Bronchial epithelial cell (primary cell): ENCODE data around the gene LMAN2L. TPM values are rescaled to one million over a fixed set of nuclear protein-coding genes. Genes with fewer than 3 reads are reported as not detected.

Experiments used
- DNase-seq: peaks from one replicate; pipeline ENCODE4 v3.0.0-alpha.2; 2010; ENCODE audit warnings: low read depth
- FAIRE-seq: peaks from 2 replicates; lab custom pipeline; 2011; peaks lifted over from hg19 to GRCh38; lab: Jason Lieb, UNC
- H3K27me3 ChIP-seq: 2 replicates; pipeline ENCODE4 v1.5.1; 2011; ENCODE audit warnings: low read length; ENCODE audit not compliant: control insufficient read depth, insufficient read depth
- H3K36me3 ChIP-seq: 2 replicates; pipeline ENCODE4 v1.5.1; 2011; ENCODE audit warnings: low read length; ENCODE audit not compliant: control insufficient read depth, insufficient read depth
- H3K4me3 ChIP-seq: 2 replicates; pipeline ENCODE4 v1.5.1; 2011; ENCODE audit warnings: mild to moderate bottlenecking, low read depth, low read length, control low read depth
- total RNA-seq: library from RNA; depleted of rRNA; stranded (reverse); fragments of >200 nt; gene quantifications from 2 replicates; pipeline ENCODE4 v1.2.1, GENCODE V29; 2014
- TF ChIP-seq, protein P1 (sequence below): IDR thresholded peaks from 2 replicates; pipeline ENCODE4 v1.5.1; 2011; ENCODE audit warnings: mild to moderate bottlenecking, moderate library complexity, low read length, control low read depth, inconsistent platforms; ENCODE audit not compliant: insufficient read depth, severe bottlenecking

Gene LMAN2L
- total RNA-seq, 1 donor from 2014 or later = 15.3 TPM

DNA sequence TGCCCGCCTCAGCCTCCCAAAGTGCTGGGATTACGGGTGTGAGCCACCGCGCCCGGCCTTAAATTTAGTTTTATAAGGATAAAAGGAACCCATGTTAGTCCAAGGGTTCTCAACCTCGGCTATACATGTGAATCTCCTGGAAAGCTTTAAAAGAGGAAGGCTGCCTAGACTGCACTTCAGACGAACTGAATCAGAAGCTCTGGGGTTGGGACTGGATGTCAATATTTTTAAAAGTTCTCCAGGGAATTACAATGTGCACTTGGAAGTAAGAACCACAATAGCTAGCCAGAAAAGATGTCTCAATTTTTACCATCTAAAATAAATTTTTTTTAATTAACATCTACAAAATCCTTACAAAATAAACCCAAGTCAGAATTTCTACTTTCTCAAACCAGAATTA, 10.1 kb downstream of the LMAN2L start:
- H3K27me3 ChIP-seq = no peaks in the 10 kb centered on the region
- H3K4me3 ChIP-seq = no peak overlapping the region
- H3K36me3 ChIP-seq = peaks cover 10% of the 10 kb centered on the region
- FAIRE-seq = no peak
- TF ChIP-seq, protein P1, sequence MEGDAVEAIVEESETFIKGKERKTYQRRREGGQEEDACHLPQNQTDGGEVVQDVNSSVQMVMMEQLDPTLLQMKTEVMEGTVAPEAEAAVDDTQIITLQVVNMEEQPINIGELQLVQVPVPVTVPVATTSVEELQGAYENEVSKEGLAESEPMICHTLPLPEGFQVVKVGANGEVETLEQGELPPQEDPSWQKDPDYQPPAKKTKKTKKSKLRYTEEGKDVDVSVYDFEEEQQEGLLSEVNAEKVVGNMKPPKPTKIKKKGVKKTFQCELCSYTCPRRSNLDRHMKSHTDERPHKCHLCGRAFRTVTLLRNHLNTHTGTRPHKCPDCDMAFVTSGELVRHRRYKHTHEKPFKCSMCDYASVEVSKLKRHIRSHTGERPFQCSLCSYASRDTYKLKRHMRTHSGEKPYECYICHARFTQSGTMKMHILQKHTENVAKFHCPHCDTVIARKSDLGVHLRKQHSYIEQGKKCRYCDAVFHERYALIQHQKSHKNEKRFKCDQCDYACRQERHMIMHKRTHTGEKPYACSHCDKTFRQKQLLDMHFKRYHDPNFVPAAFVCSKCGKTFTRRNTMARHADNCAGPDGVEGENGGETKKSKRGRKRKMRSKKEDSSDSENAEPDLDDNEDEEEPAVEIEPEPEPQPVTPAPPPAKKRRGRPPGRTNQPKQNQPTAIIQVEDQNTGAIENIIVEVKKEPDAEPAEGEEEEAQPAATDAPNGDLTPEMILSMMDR = no peak
- no peak for DNase-seq

DNA sequence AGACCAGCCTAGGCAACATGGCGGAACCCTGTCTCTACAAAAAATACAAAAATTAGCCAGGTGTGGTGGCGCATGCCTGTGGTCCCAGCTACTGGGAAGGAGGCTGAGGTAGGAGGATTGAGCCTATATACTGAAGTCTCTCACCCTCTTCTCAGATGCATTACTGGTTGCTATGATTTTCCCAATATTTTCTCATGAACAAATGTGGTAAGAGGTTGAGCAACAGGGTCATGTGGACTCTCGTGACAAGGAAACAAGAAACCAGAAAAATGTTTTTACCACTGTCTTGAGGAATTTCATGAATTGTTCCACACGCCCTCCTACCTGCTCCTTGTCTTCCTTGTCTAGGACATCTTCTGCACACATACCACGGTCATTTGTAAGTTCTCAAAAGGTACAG, 12.4 kb downstream of the LMAN2L start:
- no peaks in the 10 kb centered on the region for H3K27me3 ChIP-seq
- FAIRE-seq (no peak), DNase-seq (no peak)
- no peak overlapping the region for H3K4me3 ChIP-seq
- peaks cover 3% of the 10 kb centered on the region for H3K36me3 ChIP-seq
- TF ChIP-seq, protein P1 = no peak

DNA sequence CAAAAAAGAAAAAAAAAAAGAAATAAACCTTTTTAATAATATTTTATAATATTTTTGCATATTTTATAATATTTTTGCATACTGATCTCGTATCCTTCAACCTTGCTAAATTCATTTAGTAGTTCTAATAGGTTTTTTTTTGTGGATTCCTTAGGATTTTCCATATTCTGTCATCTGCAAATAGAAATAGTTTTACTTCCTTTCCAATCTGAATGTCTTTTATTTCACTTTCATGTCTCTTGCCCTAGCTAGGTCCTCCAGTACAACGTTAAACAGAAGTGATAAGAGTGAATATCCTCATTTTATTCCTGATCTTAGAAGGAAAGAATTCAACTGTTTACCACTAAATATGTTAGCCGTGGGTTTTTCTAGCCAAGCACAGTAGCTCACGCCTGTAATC, 13.7 kb downstream of the LMAN2L start:
- H3K27me3 ChIP-seq = no peaks in the 10 kb centered on the region
- H3K4me3 ChIP-seq = no peak overlapping the region
- FAIRE-seq (no peak), DNase-seq (no peak)
- TF ChIP-seq, protein P1 = no peak
- H3K36me3 ChIP-seq = peaks cover 3% of the 10 kb centered on the region

DNA sequence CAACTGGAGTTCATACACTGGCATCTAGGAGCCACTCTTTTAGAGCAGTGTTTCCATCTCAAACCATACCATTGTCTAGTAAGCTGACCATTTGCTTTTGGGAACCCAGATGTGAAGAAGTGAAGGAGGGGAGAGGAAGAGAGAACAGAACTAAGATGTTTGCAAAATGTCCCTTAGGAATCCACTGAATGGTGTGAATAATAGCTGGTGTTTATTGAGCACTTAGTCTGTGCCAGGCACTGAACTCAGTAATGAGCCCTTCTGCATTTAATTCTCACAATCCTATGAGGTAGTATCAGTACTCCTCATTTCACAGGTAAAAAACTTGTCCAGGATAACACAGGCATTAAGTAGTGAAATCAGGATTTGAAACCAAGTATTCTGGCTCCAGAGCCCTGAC, 23.5 kb downstream of the LMAN2L start:
- FAIRE-seq = no peak
- no peak for DNase-seq
- Histone ChIP-seq H3K4me3 (no peak overlapping the region), H3K27me3 (no peaks in the 10 kb centered on the region), H3K36me3 (peaks cover 8% of the 10 kb centered on the region)
- TF ChIP-seq, protein P1 = no peak

DNA sequence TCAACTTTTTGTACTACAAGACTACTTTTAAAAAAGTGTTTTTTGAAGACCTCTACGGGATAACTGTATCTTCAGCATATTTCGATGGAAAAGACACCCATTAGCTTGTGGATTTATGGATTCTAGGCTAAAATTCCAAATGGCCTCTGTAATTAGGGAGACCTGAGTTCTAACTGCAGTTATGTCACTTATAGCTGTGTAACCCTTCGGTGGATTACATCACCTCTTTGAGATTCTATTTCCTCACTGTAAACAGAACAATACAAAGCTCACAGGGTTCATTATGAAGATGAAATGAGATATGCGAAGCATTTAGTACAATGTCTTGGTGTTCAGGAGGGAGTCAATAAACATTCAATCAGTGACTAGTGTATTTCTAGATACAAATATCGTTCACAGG, 24.2 kb downstream of the LMAN2L start:
- Histone ChIP-seq H3K36me3 (peaks cover 12% of the 10 kb centered on the region), H3K4me3 (no peak overlapping the region), H3K27me3 (no peaks in the 10 kb centered on the region)
- DNase-seq (peak; percentile 50), FAIRE-seq (no peak)
- TF ChIP-seq, protein P1 = no peak

DNA sequence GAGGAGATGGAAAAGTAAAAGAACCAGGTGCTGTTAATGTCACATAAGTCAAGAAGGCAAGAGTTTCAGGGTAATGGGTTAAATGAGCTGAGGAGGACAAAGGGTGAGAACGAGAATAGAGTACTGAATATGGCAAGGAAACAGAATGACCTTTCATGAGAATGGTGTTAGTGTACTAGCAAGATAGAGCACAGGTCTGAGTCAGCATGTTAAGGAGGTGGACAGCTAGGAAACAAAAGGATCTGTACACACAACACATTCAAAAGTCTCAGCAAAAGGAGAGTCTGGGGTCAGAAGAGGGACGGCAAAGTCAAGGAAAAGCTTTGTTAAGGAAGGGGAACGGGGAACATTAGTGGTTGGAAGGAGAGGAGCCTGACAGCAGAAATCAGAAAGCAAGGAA, 28.9 kb downstream of the LMAN2L start:
- peaks cover 28% of the 10 kb centered on the region for H3K36me3 ChIP-seq
- FAIRE-seq (peak; percentile 86), DNase-seq (no peak)
- H3K4me3 ChIP-seq = no peak overlapping the region
- TF ChIP-seq, protein P1 = no peak
- H3K27me3 ChIP-seq = no peaks in the 10 kb centered on the region
